ENCODE measurements around the gene NFIB. TPM values are rescaled to one million over a fixed set of nuclear protein-coding genes. Genes with fewer than 3 reads are reported as not detected.

Gene NFIB
- total RNA-seq, 1 donor from 2014 or later, result 99.4 TPM

DNA sequence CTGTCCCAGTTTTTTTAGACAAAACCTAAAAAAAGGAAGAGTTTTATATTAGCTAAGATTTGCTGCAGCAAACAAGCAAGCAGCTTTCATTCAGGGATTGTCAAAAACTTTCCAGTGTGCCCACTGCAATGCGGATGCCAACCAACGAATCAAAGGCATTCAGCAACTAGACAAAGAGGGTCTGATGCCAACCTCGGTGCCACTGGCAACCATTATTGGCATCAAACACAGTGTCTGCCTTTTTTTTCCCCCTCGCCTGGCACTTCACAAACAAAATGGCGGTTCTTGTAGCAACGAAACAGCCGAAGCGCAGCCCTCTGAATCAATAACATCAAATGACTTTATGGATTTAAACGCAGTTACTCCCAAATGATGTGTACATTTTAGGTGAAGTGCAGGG is 10.4 kb downstream of the NFIB start:
- H3K9me3 ChIP-seq, result no peaks in the 10 kb centered on the region
- DNase-seq, result no peak
- H3K4me1 ChIP-seq, result peaks cover 18% of the 10 kb centered on the region
- ATAC-seq, result no peak
- H3K27me3 ChIP-seq, result no peaks in the 10 kb centered on the region
- no peak overlapping the region for H3K4me3 ChIP-seq
- H3K27ac ChIP-seq, result no peak overlapping the region
- peaks cover 10% of the 10 kb centered on the region for H3K36me3 ChIP-seq
- TF ChIP-seq, protein P1, sequence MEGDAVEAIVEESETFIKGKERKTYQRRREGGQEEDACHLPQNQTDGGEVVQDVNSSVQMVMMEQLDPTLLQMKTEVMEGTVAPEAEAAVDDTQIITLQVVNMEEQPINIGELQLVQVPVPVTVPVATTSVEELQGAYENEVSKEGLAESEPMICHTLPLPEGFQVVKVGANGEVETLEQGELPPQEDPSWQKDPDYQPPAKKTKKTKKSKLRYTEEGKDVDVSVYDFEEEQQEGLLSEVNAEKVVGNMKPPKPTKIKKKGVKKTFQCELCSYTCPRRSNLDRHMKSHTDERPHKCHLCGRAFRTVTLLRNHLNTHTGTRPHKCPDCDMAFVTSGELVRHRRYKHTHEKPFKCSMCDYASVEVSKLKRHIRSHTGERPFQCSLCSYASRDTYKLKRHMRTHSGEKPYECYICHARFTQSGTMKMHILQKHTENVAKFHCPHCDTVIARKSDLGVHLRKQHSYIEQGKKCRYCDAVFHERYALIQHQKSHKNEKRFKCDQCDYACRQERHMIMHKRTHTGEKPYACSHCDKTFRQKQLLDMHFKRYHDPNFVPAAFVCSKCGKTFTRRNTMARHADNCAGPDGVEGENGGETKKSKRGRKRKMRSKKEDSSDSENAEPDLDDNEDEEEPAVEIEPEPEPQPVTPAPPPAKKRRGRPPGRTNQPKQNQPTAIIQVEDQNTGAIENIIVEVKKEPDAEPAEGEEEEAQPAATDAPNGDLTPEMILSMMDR (IDR thresholded peaks at IDR 0.05), result no peak
- intact Hi-C loops (cut with DNase I), result no loop called here

DNA sequence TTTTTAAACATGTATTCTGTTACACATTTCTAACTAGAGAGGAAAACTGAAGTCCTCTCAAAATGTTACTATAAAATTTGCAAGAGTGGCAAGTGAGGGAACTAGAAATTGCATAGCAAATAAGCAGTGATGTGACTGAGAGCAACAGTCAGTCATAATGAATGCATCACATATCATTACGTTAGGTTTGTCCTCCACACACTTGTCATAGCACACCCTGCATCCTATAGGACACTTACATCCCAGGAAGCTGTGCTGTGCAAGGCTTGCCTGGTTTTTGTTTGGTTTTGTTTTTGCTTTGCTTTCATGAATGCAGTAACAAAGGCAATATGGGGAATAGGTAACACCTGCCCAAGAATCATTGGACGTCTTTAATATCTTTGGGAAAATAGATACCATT is 10.8 kb downstream of the NFIB start:
- H3K9me3 ChIP-seq, result no peaks in the 10 kb centered on the region
- H3K4me1 ChIP-seq, result peaks cover 18% of the 10 kb centered on the region
- intact Hi-C loops (cut with DNase I), result no loop called here
- ATAC-seq (no peak), DNase-seq (no peak)
- no peak overlapping the region for H3K4me3 ChIP-seq
- no peak overlapping the region for H3K27ac ChIP-seq
- H3K36me3 ChIP-seq, result peaks cover 10% of the 10 kb centered on the region
- TF ChIP-seq, protein P1 (IDR thresholded peaks at IDR 0.05), result no peak
- H3K27me3 ChIP-seq, result no peaks in the 10 kb centered on the region

DNA sequence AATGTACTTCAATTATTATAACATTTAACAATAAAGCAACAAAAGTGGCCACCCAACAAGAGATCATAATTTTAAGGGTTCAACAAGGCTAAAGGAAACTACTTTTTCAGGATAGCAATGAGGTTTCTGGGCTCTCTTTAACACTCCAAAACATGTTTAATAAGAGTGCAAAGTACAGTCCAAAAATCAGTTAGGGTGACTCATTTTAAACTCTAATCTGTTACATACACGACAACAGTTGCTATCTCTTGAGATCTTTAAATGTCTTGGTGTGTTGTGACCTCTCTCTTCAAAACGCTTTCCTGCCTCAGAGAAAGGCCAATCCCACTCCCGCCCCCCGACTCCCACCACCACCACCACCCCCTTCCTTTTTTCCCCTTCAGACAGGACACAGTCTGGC is 11.5 kb downstream of the NFIB start:
- Histone ChIP-seq H3K4me1 (peaks cover 14% of the 10 kb centered on the region), H3K9me3 (no peaks in the 10 kb centered on the region), H3K36me3 (peaks cover 10% of the 10 kb centered on the region), H3K4me3 (no peak overlapping the region), H3K27me3 (no peaks in the 10 kb centered on the region), H3K27ac (no peak overlapping the region)
- ATAC-seq (no peak), DNase-seq (no peak)
- intact Hi-C loops (cut with DNase I), result no loop called here
- TF ChIP-seq, protein P1 (IDR thresholded peaks at IDR 0.05), result no peak

DNA sequence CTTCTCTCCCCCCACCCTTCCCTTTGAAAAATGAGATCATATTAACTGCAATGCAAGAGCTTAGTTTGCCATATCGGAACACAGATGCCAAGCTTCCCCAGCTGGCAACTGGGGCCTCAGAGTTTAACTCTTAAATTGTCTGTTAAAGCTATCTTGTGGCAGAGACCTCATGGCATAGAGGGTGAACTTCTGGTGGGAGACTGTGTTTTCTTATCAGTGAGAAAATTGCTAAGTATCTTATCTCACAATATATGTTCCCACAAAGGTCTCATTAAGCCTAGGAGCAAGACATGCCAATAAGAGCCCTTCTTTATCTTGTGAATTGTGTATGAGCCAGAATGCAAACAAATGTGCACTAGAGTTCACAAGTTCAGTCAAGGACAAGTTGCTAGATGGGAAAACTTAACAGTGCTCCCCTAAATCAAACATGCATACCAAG is 12.3 kb downstream of the NFIB start:
- no peak overlapping the region for H3K4me3 ChIP-seq
- TF ChIP-seq, protein P1 (IDR thresholded peaks at IDR 0.05), result no peak

DNA sequence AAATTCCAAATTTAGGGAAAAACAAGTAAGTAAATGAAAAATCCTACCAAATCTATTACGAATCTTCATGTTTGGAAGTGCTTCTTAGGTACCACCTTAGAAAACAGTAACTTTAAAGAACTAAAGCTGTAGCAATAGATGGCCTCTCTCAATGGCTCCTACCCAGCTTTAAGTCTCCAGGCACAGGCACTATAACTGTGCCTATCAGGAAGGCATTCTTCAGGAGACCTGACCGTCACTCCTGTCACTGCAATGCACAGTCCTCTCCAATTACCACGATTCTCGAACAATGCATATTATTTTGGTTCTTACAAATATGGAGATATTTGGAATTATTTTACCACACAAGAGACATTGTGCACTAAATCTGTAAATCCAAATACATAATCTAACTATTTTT is 12.9 kb downstream of the NFIB start:
- intact Hi-C loops (cut with DNase I), result no loop called here
- no peak overlapping the region for H3K4me3 ChIP-seq
- TF ChIP-seq, protein P1 (IDR thresholded peaks at IDR 0.05), result no peak
- H3K4me1 ChIP-seq, result peaks cover 19% of the 10 kb centered on the region
- no peak overlapping the region for H3K27ac ChIP-seq
- ATAC-seq (no peak), DNase-seq (no peak)
- H3K27me3 ChIP-seq, result no peaks in the 10 kb centered on the region
- no peaks in the 10 kb centered on the region for H3K36me3 ChIP-seq
- H3K9me3 ChIP-seq, result no peaks in the 10 kb centered on the region

More for the DNA sequence above, 12.3 kb downstream of the NFIB start:
- DNase-seq (no peak), ATAC-seq (no peak)
- intact Hi-C loops (cut with DNase I), result no loop called here
- peaks cover 19% of the 10 kb centered on the region for H3K4me1 ChIP-seq
- H3K9me3 ChIP-seq, result no peaks in the 10 kb centered on the region
- no peaks in the 10 kb centered on the region for H3K27me3 ChIP-seq
- no peak overlapping the region for H3K27ac ChIP-seq
- peaks cover 4% of the 10 kb centered on the region for H3K36me3 ChIP-seq

DNA sequence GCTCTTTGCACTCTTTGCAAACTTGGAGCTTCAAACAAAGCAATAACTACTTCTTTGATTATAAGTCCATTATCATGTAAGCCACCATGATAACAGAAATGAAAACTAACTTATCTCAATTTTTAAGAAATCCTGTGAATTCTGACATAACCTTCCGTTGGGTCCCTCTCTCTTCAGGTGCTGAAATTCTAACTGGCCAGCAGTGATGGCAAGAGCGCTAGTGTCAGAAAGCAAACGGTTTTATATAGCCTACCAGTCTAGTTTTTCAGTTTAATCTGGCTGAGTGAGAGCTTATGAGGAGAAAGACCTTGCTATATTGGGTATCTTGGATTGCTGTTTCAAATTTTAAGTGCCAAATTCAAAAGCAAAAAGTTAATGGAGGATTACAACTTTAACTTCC is 13.4 kb downstream of the NFIB start:
- Histone ChIP-seq H3K36me3 (no peaks in the 10 kb centered on the region), H3K27me3 (no peaks in the 10 kb centered on the region), H3K4me3 (no peak overlapping the region), H3K4me1 (peaks cover 19% of the 10 kb centered on the region), H3K9me3 (no peaks in the 10 kb centered on the region), H3K27ac (no peak overlapping the region)
- DNase-seq (no peak), ATAC-seq (no peak)
- TF ChIP-seq, protein P1 (IDR thresholded peaks at IDR 0.05), result no peak
- intact Hi-C loops (cut with DNase I), result no loop called here
